Ecto neural progenitor cell (in vitro differentiated cells): Measurements from ENCODE around the gene ZNF362.

Experiments used
- DNase-seq: peaks from one replicate; pipeline ENCODE4 v3.0.0-alpha.2; 2018; ENCODE audit warnings: low spot score

The ZNF362 gene

GRCh38 chr1:33268927-33269610 is 12.8 kb downstream of the ZNF362 start:
- DNase-seq: no peak

GRCh38 chr1:33269621-33270020 is 13.3 kb downstream of the ZNF362 start:
- DNase-seq: no peak

- DNase-seq: no peak
These were observed 14.1 kb downstream of the ZNF362 start for GRCh38 chr1:33270379-33270778.

GRCh38 chr1:33270808-33271465 is 14.6 kb downstream of the ZNF362 start:
- DNase-seq: no peak

- no peak for DNase-seq
These were observed 15.6 kb downstream of the ZNF362 start for GRCh38 chr1:33271666-33272505.

- no peak for DNase-seq
These were observed 16.2 kb downstream of the ZNF362 start for GRCh38 chr1:33272509-33272908.

GRCh38 chr1:33272930-33273329 is 16.6 kb downstream of the ZNF362 start:
- no peak for DNase-seq

- DNase-seq: no peak
These were observed 17.1 kb downstream of the ZNF362 start for GRCh38 chr1:33273406-33273805.

- no peak for DNase-seq
These were observed 17.7 kb downstream of the ZNF362 start for GRCh38 chr1:33273961-33274371.

- DNase-seq: no peak
These were observed 18.2 kb downstream of the ZNF362 start for GRCh38 chr1:33274446-33274845.

- DNase-seq: no peak
These were observed 18.9 kb downstream of the ZNF362 start for GRCh38 chr1:33275195-33275594.

GRCh38 chr1:33275706-33276572 is 19.6 kb downstream of the ZNF362 start:
- DNase-seq: no peak

- DNase-seq: no peak
These were observed 20.4 kb downstream of the ZNF362 start for GRCh38 chr1:33276573-33277298.

GRCh38 chr1:33277488-33278084 is 21.3 kb downstream of the ZNF362 start:
- no peak for DNase-seq

- no peak for DNase-seq
These were observed 23.9 kb downstream of the ZNF362 start for GRCh38 chr1:33280091-33280661.

GRCh38 chr1:33281554-33282303 is 25.4 kb downstream of the ZNF362 start:
- no peak for DNase-seq

- no peak for DNase-seq
These were observed 26.5 kb downstream of the ZNF362 start for GRCh38 chr1:33282791-33283190.

GRCh38 chr1:33284049-33284448 is 27.8 kb downstream of the ZNF362 start:
- DNase-seq: no peak

GRCh38 chr1:33286451-33287185 is 30.3 kb downstream of the ZNF362 start:
- no peak for DNase-seq
